Measurements from ENCODE around the gene STXBP6.

STXBP6 gene

GRCh38 chr14:24814944-24815343, 235.0 kb downstream of the STXBP6 start:
- DNase-seq (ENCODE audit: low read depth) = no peak
- TF ChIP-seq MAX (IDR thresholded peaks at IDR 0.05; ENCODE audit: low read depth, low read length) = no peak
- no peak overlapping the region for H3K4me3 ChIP-seq (ENCODE audit: low read depth, low read length)

GRCh38 chr14:24814346-24814745, 235.6 kb downstream of the STXBP6 start:
- TF ChIP-seq POLR2A (IDR thresholded peaks at IDR 0.05; ENCODE audit: extremely low read depth, insufficient read length) = no peak
- H3K4me3 ChIP-seq (ENCODE audit: low read depth, low read length) = no peak overlapping the region

DNA sequence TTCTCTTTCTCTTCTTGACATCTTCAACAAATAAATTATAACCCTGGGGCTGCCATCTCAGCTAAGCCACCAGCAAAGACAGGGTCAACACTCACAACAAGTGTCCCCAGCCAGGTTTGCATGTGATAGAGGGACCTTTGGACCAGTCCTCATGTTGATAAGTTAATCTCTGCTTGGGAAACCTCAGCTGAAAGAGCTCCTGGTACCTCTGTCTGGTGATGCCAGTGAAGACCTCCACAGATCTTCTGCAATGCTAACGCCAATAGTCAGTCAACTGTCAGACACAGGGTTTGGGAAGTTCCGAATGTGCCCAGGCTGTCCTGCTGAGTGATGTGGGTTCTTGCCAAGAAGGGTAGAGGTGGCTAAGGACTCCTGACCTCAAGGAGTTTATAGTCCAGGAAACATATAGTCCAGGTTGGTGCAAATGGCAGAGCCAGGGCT, 236.1 kb downstream of the STXBP6 start:
- DNase-seq (ENCODE audit: low read depth) = no peak
- H3K4me3 ChIP-seq (ENCODE audit: low read depth, low read length) = no peak overlapping the region
- TF ChIP-seq MAX (IDR thresholded peaks at IDR 0.05; ENCODE audit: low read depth, low read length) (no peak), POLR2A (IDR thresholded peaks at IDR 0.05; ENCODE audit: extremely low read depth, insufficient read length) (no peak), MYC (IDR thresholded peaks at IDR 0.05; ENCODE audit: low read depth, low read length) (no peak)
- TF ChIP-seq, protein P1, sequence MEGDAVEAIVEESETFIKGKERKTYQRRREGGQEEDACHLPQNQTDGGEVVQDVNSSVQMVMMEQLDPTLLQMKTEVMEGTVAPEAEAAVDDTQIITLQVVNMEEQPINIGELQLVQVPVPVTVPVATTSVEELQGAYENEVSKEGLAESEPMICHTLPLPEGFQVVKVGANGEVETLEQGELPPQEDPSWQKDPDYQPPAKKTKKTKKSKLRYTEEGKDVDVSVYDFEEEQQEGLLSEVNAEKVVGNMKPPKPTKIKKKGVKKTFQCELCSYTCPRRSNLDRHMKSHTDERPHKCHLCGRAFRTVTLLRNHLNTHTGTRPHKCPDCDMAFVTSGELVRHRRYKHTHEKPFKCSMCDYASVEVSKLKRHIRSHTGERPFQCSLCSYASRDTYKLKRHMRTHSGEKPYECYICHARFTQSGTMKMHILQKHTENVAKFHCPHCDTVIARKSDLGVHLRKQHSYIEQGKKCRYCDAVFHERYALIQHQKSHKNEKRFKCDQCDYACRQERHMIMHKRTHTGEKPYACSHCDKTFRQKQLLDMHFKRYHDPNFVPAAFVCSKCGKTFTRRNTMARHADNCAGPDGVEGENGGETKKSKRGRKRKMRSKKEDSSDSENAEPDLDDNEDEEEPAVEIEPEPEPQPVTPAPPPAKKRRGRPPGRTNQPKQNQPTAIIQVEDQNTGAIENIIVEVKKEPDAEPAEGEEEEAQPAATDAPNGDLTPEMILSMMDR (IDR thresholded peaks at IDR 0.05; ENCODE audit: low read depth, low read length) = no peak

More at GRCh38 chr14:24814346-24814745, 235.6 kb downstream of the STXBP6 start:
- DNase-seq (ENCODE audit: low read depth) = no peak

GRCh38 chr14:24813089-24813815, 236.7 kb downstream of the STXBP6 start:
- no peak overlapping the region for H3K4me3 ChIP-seq (ENCODE audit: low read depth, low read length)
- DNase-seq (ENCODE audit: low read depth) = no peak
- no peak for TF ChIP-seq POLR2A (IDR thresholded peaks at IDR 0.05; ENCODE audit: extremely low read depth, insufficient read length)
- no peak for TF ChIP-seq MAX (IDR thresholded peaks at IDR 0.05; ENCODE audit: low read depth, low read length)
- TF ChIP-seq MYC (IDR thresholded peaks at IDR 0.05; ENCODE audit: low read depth, low read length) = no peak
- TF ChIP-seq, protein P1 (IDR thresholded peaks at IDR 0.05; ENCODE audit: low read depth, low read length) = no peak

GRCh38 chr14:24809135-24809534, 240.8 kb downstream of the STXBP6 start:
- TF ChIP-seq MYC (IDR thresholded peaks at IDR 0.05; ENCODE audit: low read depth, low read length) (no peak), POLR2A (IDR thresholded peaks at IDR 0.05; ENCODE audit: extremely low read depth, insufficient read length) (no peak), MAX (IDR thresholded peaks at IDR 0.05; ENCODE audit: low read depth, low read length) (no peak)
- TF ChIP-seq, protein P1 (IDR thresholded peaks at IDR 0.05; ENCODE audit: low read depth, low read length) = no peak
- DNase-seq (ENCODE audit: low read depth) = no peak
- no peak overlapping the region for H3K4me3 ChIP-seq (ENCODE audit: low read depth, low read length)

- no peak for DNase-seq (ENCODE audit: low read depth)
- TF ChIP-seq MYC (IDR thresholded peaks at IDR 0.05; ENCODE audit: low read depth, low read length) = no peak
- TF ChIP-seq MAX (IDR thresholded peaks at IDR 0.05; ENCODE audit: low read depth, low read length) = no peak
- TF ChIP-seq, protein P1 (IDR thresholded peaks at IDR 0.05; ENCODE audit: low read depth, low read length) = no peak
- no peak for TF ChIP-seq POLR2A (IDR thresholded peaks at IDR 0.05; ENCODE audit: extremely low read depth, insufficient read length)
- no peak overlapping the region for H3K4me3 ChIP-seq (ENCODE audit: low read depth, low read length)
Observed at GRCh38 chr14:24808412-24808811, 241.5 kb downstream of the STXBP6 start.

Data from NB4 (cell line).